Loucy (cell line): ENCODE results near the gene TFEB.

Experiments
- EZH2phosphoT487 ChIP-seq: fragments of 200-600 bp; IDR thresholded peaks from 2 replicates; pipeline ENCODE4 v1.6.1; 2018; ENCODE audit warnings: antibody characterized with exemption, mild to moderate bottlenecking, moderate library complexity, borderline replicate concordance
- TF ChIP-seq, protein P1 (sequence below): fragments of 200-600 bp; sonication (generic); conservative IDR thresholded peaks from 2 replicates; pipeline ENCODE4 v1.5.1; 2014; ENCODE audit warnings: mild to moderate bottlenecking, antibody characterized with exemption, low read length

- TF ChIP-seq, protein P1, sequence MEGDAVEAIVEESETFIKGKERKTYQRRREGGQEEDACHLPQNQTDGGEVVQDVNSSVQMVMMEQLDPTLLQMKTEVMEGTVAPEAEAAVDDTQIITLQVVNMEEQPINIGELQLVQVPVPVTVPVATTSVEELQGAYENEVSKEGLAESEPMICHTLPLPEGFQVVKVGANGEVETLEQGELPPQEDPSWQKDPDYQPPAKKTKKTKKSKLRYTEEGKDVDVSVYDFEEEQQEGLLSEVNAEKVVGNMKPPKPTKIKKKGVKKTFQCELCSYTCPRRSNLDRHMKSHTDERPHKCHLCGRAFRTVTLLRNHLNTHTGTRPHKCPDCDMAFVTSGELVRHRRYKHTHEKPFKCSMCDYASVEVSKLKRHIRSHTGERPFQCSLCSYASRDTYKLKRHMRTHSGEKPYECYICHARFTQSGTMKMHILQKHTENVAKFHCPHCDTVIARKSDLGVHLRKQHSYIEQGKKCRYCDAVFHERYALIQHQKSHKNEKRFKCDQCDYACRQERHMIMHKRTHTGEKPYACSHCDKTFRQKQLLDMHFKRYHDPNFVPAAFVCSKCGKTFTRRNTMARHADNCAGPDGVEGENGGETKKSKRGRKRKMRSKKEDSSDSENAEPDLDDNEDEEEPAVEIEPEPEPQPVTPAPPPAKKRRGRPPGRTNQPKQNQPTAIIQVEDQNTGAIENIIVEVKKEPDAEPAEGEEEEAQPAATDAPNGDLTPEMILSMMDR = no peak
- TF ChIP-seq EZH2phosphoT487 = no peak
Measured at GRCh38 chr6:41759905-41760579, 24.6 kb upstream of the TFEB start.
